MM.1S (cell line): ENCODE measurements around the gene LCTL.

Source experiments
- DNase-seq: peaks from one replicate; pipeline ENCODE4 v3.0.0-alpha.2; 2015
- H2AFZ ChIP-seq: fragments of 300-600 bp; sonication (generic); 2 replicates; pipeline ENCODE4 v1.6.0; 2016; ENCODE audit warnings: antibody characterized with exemption, low read length
- H3F3A ChIP-seq: fragments of 300-600 bp; sonication (generic); 2 replicates; pipeline ENCODE4 v1.6.1; 2016; ENCODE audit warnings: mild to moderate bottlenecking, antibody characterized with exemption, low read length, moderate library complexity, mixed read lengths; ENCODE audit not compliant: insufficient read depth
- H3K27ac ChIP-seq: fragments of 300-600 bp; sonication (generic); 2 replicates; pipeline ENCODE4 v1.5.1; 2016; ENCODE audit warnings: mild to moderate bottlenecking, low read length
- H3K27me3 ChIP-seq: fragments of 300-600 bp; sonication (generic); replicated peaks from 2 replicates; pipeline ENCODE4 v1.6.0; 2016; ENCODE audit warnings: low read length; ENCODE audit not compliant: insufficient read depth
- H3K36me3 ChIP-seq: fragments of 300-600 bp; sonication (generic); replicated peaks from 2 replicates; pipeline ENCODE4 v1.6.1; 2016; ENCODE audit warnings: mild to moderate bottlenecking, low read length, mixed read lengths; ENCODE audit not compliant: insufficient read depth
- H3K4me1 ChIP-seq: fragments of 300-600 bp; sonication (generic); 2 replicates; pipeline ENCODE4 v1.6.1; 2016; ENCODE audit warnings: low read length, mixed read lengths
- H3K4me2 ChIP-seq: fragments of 300-600 bp; sonication (generic); 2 replicates; pipeline ENCODE4 v1.6.0; 2016; ENCODE audit warnings: low read depth, low read length
- H3K4me3 ChIP-seq: fragments of 300-600 bp; sonication (generic); 2 replicates; pipeline ENCODE4 v1.5.1; 2016; ENCODE audit warnings: low read length, mixed read lengths
- H3K79me2 ChIP-seq: fragments of 300-600 bp; sonication (generic); 2 replicates; pipeline ENCODE4 v1.6.1; 2016; ENCODE audit warnings: mixed run types, low read length, mixed read lengths
- H3K9ac ChIP-seq: fragments of 300-600 bp; sonication (generic); 2 replicates; pipeline ENCODE4 v1.6.1; 2016; ENCODE audit warnings: low read length, mixed read lengths
- H3K9me2 ChIP-seq: fragments of 300-600 bp; sonication (generic); replicated peaks from 2 replicates; pipeline ENCODE4 v1.6.1; 2016; ENCODE audit warnings: mild to moderate bottlenecking, low read length, mixed read lengths; ENCODE audit not compliant: insufficient read depth
- H3K9me3 ChIP-seq: fragments of 300-600 bp; sonication (generic); replicated peaks from 2 replicates; pipeline ENCODE4 v1.6.1; 2016; ENCODE audit warnings: mild to moderate bottlenecking, low read length, mixed read lengths; ENCODE audit not compliant: insufficient read depth
- H4K20me1 ChIP-seq: fragments of 300-600 bp; sonication (generic); 2 replicates; pipeline ENCODE4 v1.6.1; 2016; ENCODE audit warnings: mild to moderate bottlenecking, low read length, moderate library complexity, mixed read lengths; ENCODE audit not compliant: insufficient read depth
- EZH2 ChIP-seq: fragments of 300-600 bp; sonication (generic); optimal IDR thresholded peaks from 2 replicates; pipeline ENCODE3; 2017; ENCODE audit warnings: low read depth, mild to moderate bottlenecking, antibody characterized with exemption, low read length, mixed read lengths
- EZH2phosphoT487 ChIP-seq: fragments of 300-600 bp; sonication (generic); IDR thresholded peaks from 2 replicates; pipeline ENCODE4 v1.6.1; 2018; ENCODE audit warnings: antibody characterized with exemption, low read length
- TF ChIP-seq, protein P1 (sequence below): fragments of 300-600 bp; sonication (generic); IDR thresholded peaks from 2 replicates; pipeline ENCODE4 v1.5.1; 2016; ENCODE audit warnings: antibody characterized with exemption, low read length, mixed read lengths

Gene LCTL

DNA sequence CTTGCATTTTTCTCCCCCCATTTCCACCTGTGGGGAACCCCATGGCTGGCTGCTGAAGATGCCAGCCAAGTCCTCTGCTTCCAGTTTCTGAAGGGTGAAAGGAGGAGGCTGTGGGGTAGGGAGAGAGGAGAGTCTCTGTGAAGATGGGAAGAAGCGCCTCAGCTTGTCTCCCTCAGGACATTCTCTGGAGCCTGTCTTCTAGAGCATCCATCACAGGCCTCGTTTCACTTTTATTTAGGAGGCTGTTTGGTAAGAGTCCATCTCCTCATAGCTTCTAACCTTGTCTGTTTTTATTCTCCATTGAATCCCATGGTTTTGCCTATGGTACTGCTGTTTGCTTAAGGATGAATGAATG, 8.8 kb upstream of the LCTL start:
- H3K27me3 ChIP-seq: no peaks in the 10 kb centered on the region
- no peaks in the 10 kb centered on the region for H4K20me1 ChIP-seq
- no peak overlapping the region for H3K4me3 ChIP-seq
- H3K4me1 ChIP-seq: no peaks in the 10 kb centered on the region
- H3K9me2 ChIP-seq: no peaks in the 10 kb centered on the region
- H3K79me2 ChIP-seq: no peaks in the 10 kb centered on the region
- no peak overlapping the region for H3K27ac ChIP-seq
- DNase-seq: no peak
- no peak overlapping the region for H3K9ac ChIP-seq
- H3K4me2 ChIP-seq: no peak overlapping the region
- no peaks in the 10 kb centered on the region for H3F3A ChIP-seq
- no peak overlapping the region for H2AFZ ChIP-seq
- no peaks in the 10 kb centered on the region for H3K36me3 ChIP-seq
- TF ChIP-seq EZH2phosphoT487: no peak
- TF ChIP-seq, protein P1, sequence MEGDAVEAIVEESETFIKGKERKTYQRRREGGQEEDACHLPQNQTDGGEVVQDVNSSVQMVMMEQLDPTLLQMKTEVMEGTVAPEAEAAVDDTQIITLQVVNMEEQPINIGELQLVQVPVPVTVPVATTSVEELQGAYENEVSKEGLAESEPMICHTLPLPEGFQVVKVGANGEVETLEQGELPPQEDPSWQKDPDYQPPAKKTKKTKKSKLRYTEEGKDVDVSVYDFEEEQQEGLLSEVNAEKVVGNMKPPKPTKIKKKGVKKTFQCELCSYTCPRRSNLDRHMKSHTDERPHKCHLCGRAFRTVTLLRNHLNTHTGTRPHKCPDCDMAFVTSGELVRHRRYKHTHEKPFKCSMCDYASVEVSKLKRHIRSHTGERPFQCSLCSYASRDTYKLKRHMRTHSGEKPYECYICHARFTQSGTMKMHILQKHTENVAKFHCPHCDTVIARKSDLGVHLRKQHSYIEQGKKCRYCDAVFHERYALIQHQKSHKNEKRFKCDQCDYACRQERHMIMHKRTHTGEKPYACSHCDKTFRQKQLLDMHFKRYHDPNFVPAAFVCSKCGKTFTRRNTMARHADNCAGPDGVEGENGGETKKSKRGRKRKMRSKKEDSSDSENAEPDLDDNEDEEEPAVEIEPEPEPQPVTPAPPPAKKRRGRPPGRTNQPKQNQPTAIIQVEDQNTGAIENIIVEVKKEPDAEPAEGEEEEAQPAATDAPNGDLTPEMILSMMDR: no peak
- no peak for TF ChIP-seq EZH2
- H3K9me3 ChIP-seq: no peaks in the 10 kb centered on the region

DNA sequence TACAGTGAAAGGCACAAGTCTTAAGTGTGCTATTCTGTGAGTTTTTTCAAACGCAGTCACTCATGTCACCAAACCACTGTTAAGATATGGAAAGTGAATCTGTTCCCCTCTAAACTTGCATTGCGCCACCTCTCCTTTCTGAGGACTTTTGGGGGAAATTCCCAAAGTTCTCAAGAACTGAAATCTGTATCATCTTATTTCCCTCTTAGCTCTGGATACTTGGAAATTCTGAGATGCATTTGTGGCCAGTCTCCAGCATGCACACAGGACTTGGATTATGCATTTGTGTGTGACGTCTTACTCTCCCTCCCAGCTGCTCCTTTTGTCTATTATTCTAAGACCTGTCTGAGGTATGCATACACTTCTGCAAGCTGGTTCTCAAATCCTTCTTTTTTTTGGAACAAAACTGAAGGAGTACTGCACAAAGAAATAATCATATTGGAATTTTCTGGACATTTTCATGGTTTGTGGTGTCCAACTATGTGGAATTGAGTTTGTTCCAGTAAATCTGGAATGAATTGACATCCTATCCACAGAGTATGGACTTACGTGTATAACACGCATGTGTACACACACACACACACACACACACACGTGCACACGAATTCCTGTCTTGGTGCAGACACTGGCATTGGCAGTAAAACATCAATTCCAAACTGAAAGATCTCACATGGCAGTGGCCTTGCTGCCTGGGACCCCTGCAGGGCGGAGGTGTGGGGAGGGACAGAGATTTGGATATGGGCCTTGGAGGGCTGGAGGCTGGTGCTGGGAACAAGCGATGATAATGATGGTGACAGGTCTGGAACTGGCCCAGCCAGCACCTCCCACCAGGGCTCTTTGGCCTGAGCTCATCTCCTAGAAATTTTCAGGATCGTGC, 8.2 kb upstream of the LCTL start:
- H3K9ac ChIP-seq: no peak overlapping the region
- no peaks in the 10 kb centered on the region for H3K9me2 ChIP-seq
- H3K4me2 ChIP-seq: no peak overlapping the region
- TF ChIP-seq EZH2phosphoT487: no peak
- TF ChIP-seq, protein P1: no peak
- TF ChIP-seq EZH2: no peak
- no peaks in the 10 kb centered on the region for H3K79me2 ChIP-seq
- no peaks in the 10 kb centered on the region for H3K4me1 ChIP-seq
- H3F3A ChIP-seq: no peaks in the 10 kb centered on the region
- no peak for DNase-seq
- H3K27ac ChIP-seq: no peak overlapping the region
- H2AFZ ChIP-seq: no peak overlapping the region
- no peaks in the 10 kb centered on the region for H3K9me3 ChIP-seq
- no peaks in the 10 kb centered on the region for H3K36me3 ChIP-seq
- H4K20me1 ChIP-seq: no peaks in the 10 kb centered on the region
- no peak overlapping the region for H3K4me3 ChIP-seq
- no peaks in the 10 kb centered on the region for H3K27me3 ChIP-seq

DNA sequence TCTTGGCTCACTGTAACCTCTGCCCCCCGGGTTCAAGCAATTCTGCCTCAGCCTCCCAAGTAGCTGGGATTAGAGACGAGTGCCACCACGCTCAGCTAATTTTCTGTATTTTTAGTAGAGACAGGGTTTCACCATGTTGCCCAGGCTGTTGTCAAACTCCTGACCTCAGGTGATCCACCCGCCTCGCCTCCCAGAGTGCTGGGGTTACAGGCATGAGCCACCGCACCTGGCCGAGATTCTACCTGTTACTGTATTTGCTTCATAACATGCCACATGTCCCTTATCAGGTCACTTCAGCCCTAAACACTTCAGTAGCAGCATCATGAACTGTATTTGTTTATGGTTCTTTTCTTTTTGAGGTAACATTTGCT, 7.5 kb upstream of the LCTL start:
- H4K20me1 ChIP-seq: no peaks in the 10 kb centered on the region
- H2AFZ ChIP-seq: no peak overlapping the region
- no peaks in the 10 kb centered on the region for H3K36me3 ChIP-seq
- H3K4me2 ChIP-seq: no peak overlapping the region
- H3F3A ChIP-seq: no peaks in the 10 kb centered on the region
- TF ChIP-seq EZH2: no peak
- TF ChIP-seq, protein P1: no peak
- no peak for TF ChIP-seq EZH2phosphoT487
- no peaks in the 10 kb centered on the region for H3K79me2 ChIP-seq
- no peaks in the 10 kb centered on the region for H3K4me1 ChIP-seq
- no peak overlapping the region for H3K27ac ChIP-seq
- no peaks in the 10 kb centered on the region for H3K9me3 ChIP-seq
- no peaks in the 10 kb centered on the region for H3K9me2 ChIP-seq
- H3K27me3 ChIP-seq: no peaks in the 10 kb centered on the region
- H3K9ac ChIP-seq: no peak overlapping the region
- no peak overlapping the region for H3K4me3 ChIP-seq
- no peak for DNase-seq
